Measurements from ENCODE around the gene HIF1A. TPM values are rescaled to one million over a fixed set of nuclear protein-coding genes. Genes with fewer than 3 reads are reported as not detected.

The HIF1A gene
- total RNA-seq, 1 experiment from 2014 or later: 135 TPM

DNA sequence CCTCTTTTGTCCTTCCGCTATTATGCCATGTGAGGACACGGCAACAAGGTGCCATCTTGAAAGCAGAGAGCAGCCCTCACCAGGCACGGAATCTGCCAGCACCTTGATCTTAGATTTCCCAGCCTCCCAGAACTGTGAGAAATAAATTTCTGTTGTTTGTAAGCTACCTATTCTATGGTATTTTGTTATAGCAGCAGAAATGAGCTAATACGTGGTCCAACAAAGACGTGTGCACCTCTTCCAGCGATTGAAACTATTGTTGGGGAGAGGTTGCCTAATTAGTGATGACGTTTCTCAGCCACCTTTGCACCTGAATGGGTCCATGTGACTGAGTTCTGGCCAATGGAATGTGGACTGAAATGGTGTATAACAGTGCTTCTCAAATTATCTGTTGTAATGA lies 64.6 kb downstream of the HIF1A start:
- H3K4me1 ChIP-seq (ENCODE audit: insufficient read depth, low read length, poor library complexity, severe bottlenecking): peaks cover 14% of the 10 kb centered on the region
- POLR2A ChIA-PET (ENCODE audit: low non-redundant PET): no interaction called here
- TF ChIP-seq, protein P1, sequence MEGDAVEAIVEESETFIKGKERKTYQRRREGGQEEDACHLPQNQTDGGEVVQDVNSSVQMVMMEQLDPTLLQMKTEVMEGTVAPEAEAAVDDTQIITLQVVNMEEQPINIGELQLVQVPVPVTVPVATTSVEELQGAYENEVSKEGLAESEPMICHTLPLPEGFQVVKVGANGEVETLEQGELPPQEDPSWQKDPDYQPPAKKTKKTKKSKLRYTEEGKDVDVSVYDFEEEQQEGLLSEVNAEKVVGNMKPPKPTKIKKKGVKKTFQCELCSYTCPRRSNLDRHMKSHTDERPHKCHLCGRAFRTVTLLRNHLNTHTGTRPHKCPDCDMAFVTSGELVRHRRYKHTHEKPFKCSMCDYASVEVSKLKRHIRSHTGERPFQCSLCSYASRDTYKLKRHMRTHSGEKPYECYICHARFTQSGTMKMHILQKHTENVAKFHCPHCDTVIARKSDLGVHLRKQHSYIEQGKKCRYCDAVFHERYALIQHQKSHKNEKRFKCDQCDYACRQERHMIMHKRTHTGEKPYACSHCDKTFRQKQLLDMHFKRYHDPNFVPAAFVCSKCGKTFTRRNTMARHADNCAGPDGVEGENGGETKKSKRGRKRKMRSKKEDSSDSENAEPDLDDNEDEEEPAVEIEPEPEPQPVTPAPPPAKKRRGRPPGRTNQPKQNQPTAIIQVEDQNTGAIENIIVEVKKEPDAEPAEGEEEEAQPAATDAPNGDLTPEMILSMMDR (conservative IDR thresholded peaks at IDR 0.05; ENCODE audit: low read depth, low read length): no peak
- no peak for TF ChIP-seq EZH2 (IDR thresholded peaks at IDR 0.05; ENCODE audit: borderline replicate concordance, low read depth, low read length, poor library complexity, severe bottlenecking)
- intact Hi-C loops (cut with micrococcal nuclease; ENCODE audit: unreplicated experiment): no loop called here
- no peak for DNase-seq (ENCODE audit: low spot score)
- no peaks in the 10 kb centered on the region for H3K9me3 ChIP-seq (ENCODE audit: low read depth, low read length, poor library complexity, severe bottlenecking)
- no peak overlapping the region for H3K27ac ChIP-seq (ENCODE audit: low read depth, low read length, poor library complexity, severe bottlenecking)
- no peaks in the 10 kb centered on the region for H3K27me3 ChIP-seq (replicated peaks; ENCODE audit: insufficient read depth, low read depth, low read length, poor library complexity)
- H3K36me3 ChIP-seq (ENCODE audit: insufficient read depth, low read length, poor library complexity, severe bottlenecking): no peaks in the 10 kb centered on the region
- no TSS peak for BruUV-seq (replicated peaks)
- CTCF ChIA-PET: no interaction called here
- H3K4me3 ChIP-seq (ENCODE audit: low read depth, low read length, poor library complexity, severe bottlenecking): no peak overlapping the region

DNA sequence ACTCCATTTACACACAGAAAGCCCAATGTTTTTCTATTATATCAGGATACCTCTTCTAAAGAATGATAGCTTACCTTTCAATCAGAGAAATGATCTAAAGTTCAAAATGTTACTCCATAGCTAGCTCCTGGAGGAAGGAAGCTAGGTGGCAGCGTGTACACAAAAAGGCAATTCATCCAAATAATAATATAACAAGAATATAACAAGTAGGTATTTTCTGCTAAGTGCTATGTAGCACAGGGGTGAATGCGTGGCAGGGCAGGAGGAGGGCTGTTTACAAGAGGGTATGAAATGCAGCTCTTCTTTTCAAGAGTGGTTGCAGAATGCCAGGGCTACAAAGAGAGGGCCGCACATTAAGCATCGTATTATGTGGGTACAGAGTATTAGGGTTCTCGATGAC lies 66.2 kb downstream of the HIF1A start:
- peak overlapping the region; percentile 83 for H3K4me3 ChIP-seq (ENCODE audit: low read depth, low read length, poor library complexity, severe bottlenecking)
- ChIA-PET POLR2A (ENCODE audit: low non-redundant PET) (interaction anchor here (0.5 to 1.3 kb wide), 4 partner anchors 12 to 1513 kb away, joined by 3 to 7 read pairs (median 4); partner anchors contain the start of gene PPM1A), CTCF (interaction anchor here (0.6 kb wide), 1 partner anchor 76 kb away, joined by 3 read pairs; no protein-coding TSS in a partner anchor)
- no peak for TF ChIP-seq EZH2 (IDR thresholded peaks at IDR 0.05; ENCODE audit: borderline replicate concordance, low read depth, low read length, poor library complexity, severe bottlenecking)
- TF ChIP-seq, protein P1 (conservative IDR thresholded peaks at IDR 0.05; ENCODE audit: low read depth, low read length): no peak
- H3K27ac ChIP-seq (ENCODE audit: low read depth, low read length, poor library complexity, severe bottlenecking): peak overlapping the region; percentile 84
- no peak for DNase-seq (ENCODE audit: low spot score)
- no peaks in the 10 kb centered on the region for H3K9me3 ChIP-seq (ENCODE audit: low read depth, low read length, poor library complexity, severe bottlenecking)
- no peaks in the 10 kb centered on the region for H3K27me3 ChIP-seq (replicated peaks; ENCODE audit: insufficient read depth, low read depth, low read length, poor library complexity)
- H3K36me3 ChIP-seq (ENCODE audit: insufficient read depth, low read length, poor library complexity, severe bottlenecking): no peaks in the 10 kb centered on the region
- BruUV-seq (replicated peaks): TSS peak; percentile 99
- intact Hi-C loops (cut with micrococcal nuclease; ENCODE audit: unreplicated experiment): no loop called here
- peaks cover 23% of the 10 kb centered on the region for H3K4me1 ChIP-seq (ENCODE audit: insufficient read depth, low read length, poor library complexity, severe bottlenecking)

DNA sequence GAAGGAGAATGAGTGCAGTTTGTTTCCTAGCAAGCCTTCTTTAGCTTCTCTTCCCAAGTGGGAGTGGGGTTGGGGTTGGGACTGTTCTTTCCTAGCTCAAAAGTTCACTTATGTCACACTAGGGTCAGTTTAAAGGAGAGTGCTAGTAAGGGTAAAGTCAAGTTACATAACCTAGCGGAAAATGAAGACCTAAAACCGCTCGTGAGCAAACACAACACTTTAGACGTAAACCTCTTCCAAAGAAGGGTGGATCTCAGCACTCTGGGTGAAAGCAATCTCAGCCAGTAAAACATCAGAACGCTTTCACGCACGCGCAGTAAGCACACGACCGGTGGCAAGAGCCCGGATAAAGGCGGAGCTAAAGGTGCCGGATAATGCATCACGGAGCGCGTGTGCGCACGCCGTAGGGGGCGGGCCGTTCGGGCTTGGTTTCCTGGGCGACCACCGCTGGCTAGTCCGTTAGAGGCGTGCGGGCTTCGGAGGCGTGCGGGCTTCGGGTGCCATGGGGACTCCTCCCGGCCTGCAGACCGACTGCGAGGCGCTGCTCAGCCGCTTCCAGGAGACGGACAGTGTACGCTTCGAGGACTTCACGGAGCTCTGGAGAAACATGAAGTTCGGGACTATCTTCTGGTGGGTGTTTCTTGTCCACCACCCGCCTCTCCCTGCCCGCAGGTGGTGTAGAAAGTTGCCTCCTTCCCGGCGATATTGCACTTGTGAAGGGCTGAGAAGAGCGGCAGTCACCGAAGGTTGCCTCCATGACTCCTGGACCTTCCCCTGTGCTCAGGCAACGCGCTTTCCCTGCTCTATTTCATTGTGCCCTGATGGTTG lies 66.9 kb downstream of the HIF1A start, which contains the start of gene SNAPC1:
Gene SNAPC1, plus strand, starts transcription at position 462 of the 828 bp plus-strand sequence. Its CDS starts 41 bp downstream, at position 503.
- TSS peak; percentile 51 for BruUV-seq (replicated peaks)
- TF ChIP-seq EZH2 (IDR thresholded peaks at IDR 0.05; ENCODE audit: borderline replicate concordance, low read depth, low read length, poor library complexity, severe bottlenecking): no peak
- TF ChIP-seq, protein P1 (conservative IDR thresholded peaks at IDR 0.05; ENCODE audit: low read depth, low read length): no peak
- POLR2A ChIA-PET (ENCODE audit: low non-redundant PET): interaction anchor here (0.5 to 1.3 kb wide), 4 partner anchors 11 to 1513 kb away, joined by 3 to 7 read pairs (median 4); partner anchors contain the start of gene PPM1A
- no peaks in the 10 kb centered on the region for H3K9me3 ChIP-seq (ENCODE audit: low read depth, low read length, poor library complexity, severe bottlenecking)
- no peaks in the 10 kb centered on the region for H3K27me3 ChIP-seq (replicated peaks; ENCODE audit: insufficient read depth, low read depth, low read length, poor library complexity)
- H3K4me1 ChIP-seq (ENCODE audit: insufficient read depth, low read length, poor library complexity, severe bottlenecking): peaks cover 23% of the 10 kb centered on the region
- CTCF ChIA-PET: interaction anchor here (0.6 kb wide), 1 partner anchor 76 kb away, joined by 3 read pairs; no protein-coding TSS in a partner anchor
- peaks cover 2% of the 10 kb centered on the region for H3K36me3 ChIP-seq (ENCODE audit: insufficient read depth, low read length, poor library complexity, severe bottlenecking)
- H3K27ac ChIP-seq (ENCODE audit: low read depth, low read length, poor library complexity, severe bottlenecking): peak within 1 kb of the TSS; percentile 84
- intact Hi-C loops (cut with micrococcal nuclease; ENCODE audit: unreplicated experiment): no loop called here
- H3K4me3 ChIP-seq (ENCODE audit: low read depth, low read length, poor library complexity, severe bottlenecking): peak within 1 kb of the TSS; percentile 83
- DNase-seq (ENCODE audit: low spot score): peak; percentile 98

All from A673 (cell line).